NCI-H2227 treated with DMSO at 0.1 percent for 48 hours (cell line): ENCODE measurements around the gene WAS.
"Not testable (repeated sequence)": the region's sequence is repeated elsewhere in the genome, so short reads cannot be mapped to it uniquely, and the experiment has no call there.

Source experiments
- DNase-seq: peaks from one replicate; lab custom pipeline; 2025; lab: John Stamatoyannopoulos, UW

The WAS gene

GRCh38 chrX:48683411-48683982, at the start of gene WAS:
Gene WAS (plus strand): TSS chrX:48683799. CDS start chrX:48683854, 55 bp downstream.
- DNase-seq: no peak

- DNase-seq: no peak
Measured at GRCh38 chrX:48636301-48636700, 47.3 kb upstream of the WAS start.

- DNase-seq: no peak
Measured at GRCh38 chrX:48636776-48637175, 46.8 kb upstream of the WAS start.

DNA sequence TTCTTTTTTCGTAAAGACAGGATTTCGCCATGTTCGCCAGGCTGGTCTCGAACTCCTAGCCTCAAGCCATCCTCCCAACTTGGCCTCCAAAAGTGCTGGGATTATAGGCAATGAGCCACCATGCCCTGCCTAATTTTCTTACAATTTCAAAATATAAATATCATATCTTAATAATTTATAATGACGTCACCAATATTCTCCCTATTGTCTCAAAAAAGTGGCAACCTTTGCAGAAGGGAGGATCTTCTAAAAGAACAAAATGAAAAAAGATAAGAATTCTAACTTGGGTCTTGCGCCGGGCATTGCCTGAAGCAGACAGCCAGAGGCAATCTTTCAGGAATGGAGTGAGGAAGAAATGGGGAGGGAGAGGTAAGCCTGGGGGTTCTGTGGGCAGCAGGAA, 37.9 kb upstream of the WAS start:
- DNase-seq: no peak

DNA sequence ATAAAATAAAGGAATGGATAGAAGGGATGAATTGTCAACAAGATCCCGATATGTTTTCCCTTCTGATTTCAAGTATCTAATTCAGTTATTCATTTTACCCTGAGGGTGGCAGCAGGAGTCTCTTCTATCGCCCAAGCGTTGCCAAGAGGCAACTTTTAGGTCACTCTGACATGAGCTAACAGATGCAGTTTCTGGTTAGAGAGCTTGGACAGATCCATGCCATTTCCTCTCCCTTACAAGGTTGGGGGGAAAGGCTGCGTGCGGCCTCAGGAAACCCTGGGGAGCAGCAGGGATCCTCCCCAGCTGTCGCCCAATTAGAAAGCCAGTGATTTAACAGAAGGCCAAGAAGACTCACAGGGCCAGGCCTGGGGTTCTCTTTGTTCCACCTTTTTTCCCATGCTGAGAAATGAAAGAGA, 35.3 kb upstream of the WAS start:
- peak; percentile 62 for DNase-seq

- no peak for DNase-seq
Measured at GRCh38 chrX:48649102-48649501, 34.5 kb upstream of the WAS start.

- DNase-seq: not testable (repeated sequence)
Measured at GRCh38 chrX:48652055-48652579, 31.5 kb upstream of the WAS start.

DNA sequence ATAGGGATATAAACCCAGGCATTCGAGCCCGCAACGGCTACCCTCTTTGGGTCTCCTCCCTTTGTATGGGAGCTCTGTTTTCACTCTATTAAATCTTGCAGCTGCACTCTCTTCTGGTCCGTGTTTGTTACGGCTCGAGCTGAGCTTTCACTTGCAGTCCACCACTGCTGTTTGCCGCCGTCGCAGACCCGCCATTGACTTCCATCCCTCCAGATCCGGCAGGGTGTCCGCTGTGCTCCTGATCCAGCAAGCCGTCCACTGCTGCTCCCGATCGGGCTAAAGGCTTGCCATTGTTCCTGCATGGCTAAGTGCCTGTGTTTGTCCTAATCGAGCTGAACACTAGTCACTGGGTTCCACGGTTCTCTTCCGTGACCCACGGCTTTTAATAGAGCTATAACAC, 28.9 kb upstream of the WAS start:
- DNase-seq: peak; percentile 9

DNA sequence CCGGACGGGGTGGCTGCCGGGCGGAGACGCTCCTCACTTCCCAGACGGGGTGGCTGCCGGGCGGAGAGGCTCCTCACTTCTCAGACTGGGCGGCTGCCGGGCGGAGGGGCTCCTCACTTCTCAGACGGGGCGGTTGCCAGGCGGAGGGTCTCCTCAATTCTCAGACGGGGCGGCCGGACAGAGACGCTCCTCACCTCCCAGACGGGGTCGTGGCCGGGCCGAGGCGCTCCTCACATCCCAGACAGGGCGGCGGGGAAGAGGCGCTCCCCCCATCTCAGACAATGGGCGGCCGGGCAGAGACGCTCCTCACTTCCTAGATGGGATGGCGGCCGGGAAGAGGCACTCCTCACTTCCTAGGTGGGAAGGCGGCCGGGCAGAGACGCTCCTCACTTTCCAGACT, 23.9 kb upstream of the WAS start:
- DNase-seq: not testable (repeated sequence)

DNA sequence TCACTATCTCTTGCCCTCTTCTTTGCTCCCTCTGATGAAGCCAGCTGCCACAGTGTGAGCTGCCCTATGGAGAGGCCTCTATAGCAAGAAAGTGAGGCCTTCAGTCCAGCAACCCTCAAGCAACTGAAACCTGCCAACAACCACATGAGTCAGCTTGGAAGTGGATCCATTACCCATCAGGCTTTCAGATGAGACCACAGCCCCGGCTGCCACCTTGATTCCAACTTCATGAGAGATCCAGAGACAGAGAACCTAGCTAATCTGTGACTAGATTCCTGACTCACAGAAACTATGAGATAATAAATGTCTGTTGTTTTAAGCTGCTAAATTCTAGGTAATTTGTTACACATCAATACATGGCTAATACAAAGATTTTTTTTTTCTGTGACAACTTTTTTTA, 20.4 kb upstream of the WAS start:
- no peak for DNase-seq

GRCh38 chrX:48664156-48664555, 19.4 kb upstream of the WAS start:
- DNase-seq: no peak

GRCh38 chrX:48665991-48666390, 17.6 kb upstream of the WAS start:
- no peak for DNase-seq

- no peak for DNase-seq
Measured at GRCh38 chrX:48666649-48667048, 16.9 kb upstream of the WAS start.

DNA sequence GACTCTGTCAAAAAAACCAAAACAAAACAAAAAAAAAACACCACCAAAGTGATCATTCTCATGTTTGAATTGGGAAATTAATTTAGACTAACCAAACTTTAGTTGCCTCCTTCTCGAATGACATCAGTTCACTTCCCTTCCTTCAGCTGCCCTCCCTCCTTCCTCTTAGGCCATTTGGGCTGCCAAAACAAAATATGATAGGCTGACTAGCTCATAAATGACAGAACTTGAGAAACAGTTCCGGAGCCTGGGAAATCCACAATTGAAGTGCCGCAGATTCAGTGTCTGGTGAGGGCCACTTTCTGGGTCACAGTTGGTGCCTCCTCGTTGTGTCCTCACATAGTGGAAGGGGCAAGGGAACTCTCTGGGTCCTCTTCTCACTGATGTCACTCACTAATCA, 16.1 kb upstream of the WAS start:
- no peak for DNase-seq

DNA sequence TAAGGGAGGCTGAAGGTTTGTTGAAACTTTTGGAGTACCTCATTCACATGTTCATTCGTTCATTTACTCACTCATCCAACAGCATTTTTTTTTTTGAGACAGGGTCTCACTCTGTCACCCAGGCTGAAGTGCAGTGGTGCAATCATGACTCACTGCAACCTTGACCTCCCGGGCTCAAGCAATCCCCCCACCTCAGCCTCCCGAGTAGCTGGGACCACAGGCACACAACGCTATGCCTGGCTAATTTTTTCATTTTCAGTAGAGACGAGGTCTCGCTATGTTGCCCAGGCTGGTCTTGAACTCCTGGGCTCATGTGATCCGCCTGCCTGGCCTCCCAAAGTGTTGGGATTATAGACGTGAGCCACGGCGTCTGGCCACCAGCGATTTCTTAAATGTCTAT, 15.4 kb upstream of the WAS start:
- not testable (repeated sequence) for DNase-seq

GRCh38 chrX:48676106-48676892, 7.3 kb upstream of the WAS start:
- peak; percentile 90 for DNase-seq

DNA sequence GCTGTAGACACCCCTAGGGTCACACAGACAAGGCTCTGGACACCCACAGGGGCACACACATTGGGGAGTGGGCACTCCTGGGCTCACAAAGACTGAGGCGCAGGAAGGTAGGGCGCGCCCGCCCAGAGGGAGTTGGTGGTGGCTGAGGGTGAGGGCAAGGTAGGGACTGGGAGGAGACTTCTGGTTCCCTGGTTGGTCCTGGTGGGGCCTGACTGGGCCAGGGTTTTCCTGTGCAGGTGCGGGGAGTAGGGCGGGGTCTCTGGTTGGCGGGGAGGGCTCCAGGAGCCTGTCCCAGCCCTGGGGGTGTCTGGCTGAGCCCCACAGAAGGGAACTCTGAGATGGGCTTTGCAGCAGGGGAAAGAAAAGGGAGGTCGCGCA, 6.7 kb upstream of the WAS start:
- peak; percentile 51 for DNase-seq

GRCh38 chrX:48677516-48677915, 6.1 kb upstream of the WAS start:
- no peak for DNase-seq

GRCh38 chrX:48680467-48680866, 3.1 kb upstream of the WAS start:
- DNase-seq: not testable (repeated sequence)

- not testable (repeated sequence) for DNase-seq
Measured at GRCh38 chrX:48680925-48681324, 2.7 kb upstream of the WAS start.

DNA sequence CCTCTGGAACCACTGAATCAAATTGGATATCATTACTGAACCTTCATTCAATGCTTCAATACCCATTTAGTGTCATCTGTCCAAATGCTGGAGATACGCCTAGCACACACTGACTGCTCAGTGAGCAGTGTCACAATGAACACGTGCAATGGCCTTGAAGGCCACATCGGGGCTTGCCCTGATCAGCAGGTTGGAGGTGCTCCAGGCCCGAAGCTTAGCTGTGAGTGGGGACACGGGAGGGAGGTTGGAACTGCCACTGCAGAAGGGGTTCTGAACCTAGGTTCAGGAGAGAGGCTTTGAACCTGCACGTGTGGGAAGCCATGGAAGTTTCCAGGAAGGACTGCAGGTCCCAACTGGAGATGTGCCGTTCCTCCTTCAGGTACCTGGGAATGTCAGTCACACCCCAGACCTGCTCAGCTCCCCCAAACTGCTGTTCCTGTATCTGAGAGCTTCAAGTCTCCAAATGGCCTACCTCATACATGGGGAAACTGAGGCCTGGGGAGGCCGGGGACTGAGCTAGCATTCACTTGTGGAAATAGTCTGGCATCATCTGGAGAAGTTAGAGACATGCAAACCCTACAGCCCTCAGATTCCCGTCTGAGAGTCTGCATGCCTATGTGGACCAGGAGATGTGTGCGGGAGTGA, 1.9 kb upstream of the WAS start:
- DNase-seq: no peak

DNA sequence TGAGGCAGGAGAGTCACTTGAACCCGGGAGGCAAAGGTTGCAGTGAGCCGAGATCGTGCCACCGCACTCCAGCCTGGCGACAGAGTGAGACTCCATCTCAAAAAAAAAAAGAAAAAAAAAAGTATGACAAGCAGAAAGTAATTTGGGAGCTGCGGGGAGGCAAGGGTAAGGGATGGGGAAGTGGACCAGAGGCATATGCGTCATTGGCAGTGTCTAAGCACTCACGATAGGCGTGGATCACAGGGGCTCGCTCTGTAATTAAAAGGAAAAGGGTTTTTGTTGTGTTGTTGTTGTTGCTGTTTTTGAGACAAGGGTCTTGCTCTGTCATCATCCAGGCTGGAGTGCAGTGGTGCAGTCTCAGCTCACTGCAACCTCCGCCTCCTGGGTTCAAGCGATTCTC, 804 bp upstream of the WAS start:
- not testable (repeated sequence) for DNase-seq

- no peak for DNase-seq
Measured at GRCh38 chrX:48684134-48684533, 535 bp downstream of the WAS start.
